ENCODE data around the gene QKI.

DNA sequence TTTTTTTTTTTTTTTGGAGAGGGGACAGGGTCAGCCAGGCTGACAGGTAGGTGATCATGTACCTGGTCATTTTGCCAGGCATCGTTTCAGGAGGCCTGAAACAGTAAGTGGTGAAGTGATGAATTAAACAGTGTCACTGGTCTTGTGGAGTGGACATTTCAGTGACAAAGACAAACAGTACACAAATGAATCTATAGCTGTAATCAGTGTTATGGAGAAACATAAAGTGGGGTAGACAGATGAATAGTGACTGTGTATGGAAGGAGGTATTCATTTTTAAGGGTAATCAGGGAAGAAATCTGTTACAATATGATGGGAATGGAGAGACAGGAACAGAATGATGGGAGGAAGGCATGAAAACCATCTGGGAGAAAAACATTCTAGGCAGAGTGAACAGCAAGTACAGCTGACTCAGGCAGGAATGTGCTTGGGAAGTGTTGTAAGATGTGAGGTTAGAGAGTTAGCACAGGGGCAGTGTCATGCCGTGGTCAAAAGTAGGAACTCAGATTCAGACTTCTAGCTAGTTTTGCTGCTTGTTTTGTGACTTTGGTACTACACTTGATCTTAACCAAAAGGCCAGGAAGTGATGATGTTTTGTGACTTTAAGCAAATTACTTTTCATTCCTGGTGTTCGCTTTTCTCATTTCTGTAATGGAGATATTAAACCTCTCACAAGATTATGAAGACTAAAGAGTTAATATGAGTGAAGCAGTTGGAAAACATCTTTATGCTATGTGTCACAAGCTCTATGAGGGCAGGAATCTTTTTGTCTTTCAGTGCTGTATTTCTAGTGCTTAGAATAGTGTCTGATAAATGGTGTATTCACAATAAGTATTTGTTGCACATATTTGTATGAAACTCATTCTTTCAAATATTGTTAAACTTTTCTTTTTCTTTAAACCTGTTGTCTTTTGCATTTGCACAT, 43.4 kb downstream of the QKI start:
- TF ChIP-seq EZH2 (IDR thresholded peaks at IDR 0.05; ENCODE audit: low read length), result no peak
- TF ChIP-seq, protein P1, sequence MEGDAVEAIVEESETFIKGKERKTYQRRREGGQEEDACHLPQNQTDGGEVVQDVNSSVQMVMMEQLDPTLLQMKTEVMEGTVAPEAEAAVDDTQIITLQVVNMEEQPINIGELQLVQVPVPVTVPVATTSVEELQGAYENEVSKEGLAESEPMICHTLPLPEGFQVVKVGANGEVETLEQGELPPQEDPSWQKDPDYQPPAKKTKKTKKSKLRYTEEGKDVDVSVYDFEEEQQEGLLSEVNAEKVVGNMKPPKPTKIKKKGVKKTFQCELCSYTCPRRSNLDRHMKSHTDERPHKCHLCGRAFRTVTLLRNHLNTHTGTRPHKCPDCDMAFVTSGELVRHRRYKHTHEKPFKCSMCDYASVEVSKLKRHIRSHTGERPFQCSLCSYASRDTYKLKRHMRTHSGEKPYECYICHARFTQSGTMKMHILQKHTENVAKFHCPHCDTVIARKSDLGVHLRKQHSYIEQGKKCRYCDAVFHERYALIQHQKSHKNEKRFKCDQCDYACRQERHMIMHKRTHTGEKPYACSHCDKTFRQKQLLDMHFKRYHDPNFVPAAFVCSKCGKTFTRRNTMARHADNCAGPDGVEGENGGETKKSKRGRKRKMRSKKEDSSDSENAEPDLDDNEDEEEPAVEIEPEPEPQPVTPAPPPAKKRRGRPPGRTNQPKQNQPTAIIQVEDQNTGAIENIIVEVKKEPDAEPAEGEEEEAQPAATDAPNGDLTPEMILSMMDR (optimal IDR thresholded peaks at IDR 0.05 in 1 of 3, IDR thresholded peaks at IDR 0.05 in 1 of 3, conservative IDR thresholded peaks at IDR 0.05 in 1 of 3; ENCODE audit: extremely low read depth in 1 of 3, insufficient read depth in 2 of 3, low read length in 3 of 3), result no peak

Data from keratinocyte (primary cell).